Measurements from ENCODE around the gene ZBTB45. TPM values are rescaled to one million over a fixed set of nuclear protein-coding genes. Genes with fewer than 3 reads are reported as not detected.
"Not testable (repeated sequence)": the region's sequence is repeated elsewhere in the genome, so short reads cannot be mapped to it uniquely, and the experiment has no call there.

Gene ZBTB45
- total RNA-seq, 1 donor from 2014 or later = 3.5 TPM

DNA sequence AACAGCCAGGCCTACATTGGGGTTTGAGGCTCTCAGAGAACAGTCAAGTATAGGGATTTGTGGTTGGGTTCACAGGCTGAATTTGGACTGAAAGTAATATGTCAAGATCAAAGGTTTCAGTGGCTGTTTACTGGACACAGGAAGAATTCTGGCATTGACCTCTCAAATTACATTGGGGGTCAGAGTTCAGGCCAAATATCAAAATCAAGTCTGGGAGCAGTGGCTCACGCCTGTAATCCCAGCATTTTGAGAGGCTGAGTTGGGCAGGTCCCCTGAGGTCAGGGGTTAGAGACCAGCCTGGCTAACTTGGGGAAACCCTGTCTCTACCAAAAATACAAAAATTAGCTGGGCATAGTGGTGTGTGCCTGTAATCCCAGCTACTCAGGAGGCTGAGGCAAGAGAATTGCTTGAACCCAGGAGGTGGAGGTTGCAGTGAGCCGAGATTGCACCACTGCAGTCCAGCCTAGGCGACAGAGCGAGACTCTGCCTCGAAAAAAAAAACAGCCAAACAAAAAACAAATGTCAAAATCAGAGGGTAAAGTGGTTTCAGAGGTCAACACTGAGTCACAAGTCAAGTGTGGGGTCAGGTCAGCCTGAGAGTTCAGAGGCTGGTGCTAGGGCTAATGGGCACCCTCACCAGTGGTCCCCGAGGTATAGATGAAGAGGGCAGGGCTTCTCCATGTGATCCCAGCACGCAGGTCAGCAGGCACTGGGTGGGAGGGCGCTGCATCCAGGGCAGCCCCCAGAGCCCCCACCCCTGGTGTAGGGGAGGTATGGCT is 9.3 kb downstream of the ZBTB45 start:
- DNase-seq (ENCODE audit: low read depth in 2 of 2) = no peak

DNA sequence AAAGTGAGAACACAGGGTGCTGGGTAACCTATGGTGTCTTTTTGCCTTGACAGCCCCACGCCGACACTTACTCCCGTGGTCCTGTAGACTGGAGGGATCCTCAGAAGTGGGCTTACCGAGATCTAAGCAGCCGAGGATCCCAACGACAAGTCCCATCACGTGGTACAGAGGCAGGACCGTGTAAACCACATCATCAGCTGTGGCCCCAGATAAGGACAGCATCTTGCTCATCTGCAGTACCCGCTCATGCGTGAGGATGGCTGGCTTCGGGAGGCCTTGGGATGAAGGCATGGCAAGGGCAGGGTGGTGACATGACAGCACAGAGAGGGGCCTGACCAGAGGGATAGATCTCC is 9.9 kb downstream of the ZBTB45 start:
- DNase-seq (ENCODE audit: low read depth in 2 of 2) = no peak

DNA sequence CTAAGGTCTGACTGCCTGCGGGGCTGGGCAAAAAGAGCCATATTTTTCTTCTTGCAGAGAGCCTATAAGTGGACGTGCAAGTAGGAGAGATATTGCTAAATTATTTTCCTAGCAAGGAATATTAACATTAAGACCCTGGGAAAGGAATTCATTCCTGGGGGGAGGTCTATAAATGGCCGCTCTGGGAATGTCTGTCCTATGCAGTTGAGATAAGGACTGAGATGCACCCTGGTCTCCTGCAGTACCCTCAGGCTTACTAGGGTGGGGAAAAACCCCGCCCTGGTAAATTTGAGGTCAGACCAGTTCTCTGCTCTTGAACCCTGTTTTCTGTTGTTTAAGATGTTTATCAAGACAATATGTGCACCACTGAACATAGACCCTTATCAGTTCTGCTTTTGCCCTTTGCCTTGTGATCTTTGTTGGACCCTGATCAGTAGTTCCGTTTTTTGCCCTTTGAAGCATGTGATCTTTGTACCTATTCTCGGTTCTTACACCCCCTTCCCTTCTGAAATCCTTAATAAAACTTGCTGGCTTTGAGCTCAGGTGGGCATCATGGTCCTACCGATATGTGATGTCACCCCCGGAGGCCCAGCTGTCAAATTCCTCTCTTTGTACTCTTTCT is 11.9 kb downstream of the ZBTB45 start:
- DNase-seq (ENCODE audit: low read depth in 2 of 2) = not testable (repeated sequence)

- DNase-seq (ENCODE audit: low read depth in 2 of 2) = peak in 1 of 2 donors; percentile 0
Measured at GRCh38 chr19:58500242-58500641, 19.4 kb downstream of the ZBTB45 start.

- DNase-seq (ENCODE audit: low read depth in 2 of 2) = peak; percentile 96 to 97
Measured at GRCh38 chr19:58499021-58499927, 20.3 kb downstream of the ZBTB45 start.

DNA sequence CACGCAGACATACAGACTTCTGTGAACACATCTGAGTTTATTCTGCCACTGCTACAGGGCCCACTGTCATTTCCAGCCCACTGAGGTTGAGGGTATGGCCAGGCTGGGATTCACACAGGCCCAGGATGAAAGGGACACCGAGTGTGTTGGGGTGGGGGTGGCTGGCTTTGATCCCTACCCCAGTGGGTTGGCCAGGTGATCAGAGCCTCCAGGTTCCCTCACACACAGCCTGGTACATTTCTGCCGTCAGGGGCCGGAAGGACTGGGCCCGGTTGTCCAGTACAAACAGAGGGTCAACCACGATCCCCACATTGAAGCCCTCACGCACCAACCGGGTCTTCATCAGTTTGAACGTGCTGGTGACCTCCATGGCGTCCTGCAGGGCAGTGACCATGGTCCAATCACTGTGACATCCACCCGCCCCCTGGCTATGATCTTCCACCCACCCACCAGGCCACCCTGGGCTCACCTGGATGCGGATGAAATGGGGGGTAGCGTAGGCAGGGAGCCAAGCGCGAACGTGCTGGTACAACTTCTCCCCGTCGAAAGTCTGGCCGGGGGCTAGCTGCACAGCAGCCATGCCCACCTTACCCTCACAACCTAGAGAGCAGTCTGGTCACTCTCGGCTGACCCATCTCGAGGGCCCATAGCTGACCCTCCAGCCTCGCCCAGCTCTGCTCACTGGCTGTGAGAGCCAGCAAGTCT is 21.1 kb downstream of the ZBTB45 start:
- DNase-seq (ENCODE audit: low read depth in 2 of 2) = peak in 1 of 2 donors; percentile 0

DNA sequence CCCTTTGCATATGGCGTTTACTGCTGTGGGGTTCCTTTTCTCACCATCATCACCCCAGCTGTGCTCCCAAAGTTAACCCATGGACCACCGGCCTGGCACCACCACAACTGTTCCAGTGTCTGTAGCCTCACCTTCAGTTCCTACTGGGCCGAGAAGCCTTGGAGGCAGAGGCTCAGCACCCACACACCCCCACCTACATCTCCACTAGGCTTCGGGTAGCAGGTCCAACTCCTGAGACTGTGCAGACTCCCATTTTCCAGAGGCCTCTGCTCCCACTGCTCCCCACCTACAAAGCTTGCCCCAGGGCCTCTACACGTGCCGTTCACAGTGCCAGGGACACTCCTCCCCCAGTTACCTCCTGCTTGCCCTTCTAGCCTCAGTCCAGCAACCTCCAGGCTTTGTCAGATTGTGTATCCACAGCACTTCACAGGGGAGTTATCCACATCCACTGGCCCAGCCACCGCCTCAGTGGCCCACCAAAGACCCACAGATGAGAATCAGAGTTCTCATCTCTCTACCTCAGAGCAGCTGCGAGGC is 21.9 kb downstream of the ZBTB45 start:
- DNase-seq (ENCODE audit: low read depth in 2 of 2) = peak in 1 of 2 donors; percentile 0

GRCh38 chr19:58492265-58492664 is 27.3 kb downstream of the ZBTB45 start:
- DNase-seq (ENCODE audit: low read depth in 2 of 2) = no peak

GRCh38 chr19:58491393-58491792 is 28.2 kb downstream of the ZBTB45 start:
- DNase-seq (ENCODE audit: low read depth in 2 of 2) = no peak

DNA sequence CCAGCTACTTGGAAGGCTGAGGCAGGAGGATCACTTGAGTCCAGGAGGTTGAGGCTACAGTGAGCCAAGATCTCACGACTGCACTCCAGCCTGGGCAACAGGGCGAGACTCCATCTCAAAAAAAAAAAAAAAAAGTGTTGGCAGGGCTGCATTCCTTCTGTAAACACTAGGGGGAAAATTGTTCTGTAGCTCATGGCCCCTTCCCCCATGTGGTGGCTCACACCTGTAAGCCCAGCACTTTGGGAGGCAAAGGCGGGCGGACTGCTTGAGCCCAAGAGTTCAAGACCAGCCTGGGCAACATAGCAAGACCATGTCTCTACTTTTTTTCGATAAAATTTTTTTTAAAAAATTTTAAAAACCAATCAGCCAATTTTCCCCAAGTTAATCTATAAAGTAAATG is 35.3 kb downstream of the ZBTB45 start:
- DNase-seq (ENCODE audit: low read depth in 2 of 2) = not testable (repeated sequence)

- no peak for DNase-seq (ENCODE audit: low read depth in 2 of 2)
Measured at GRCh38 chr19:58483776-58484175, 35.8 kb downstream of the ZBTB45 start.

DNA sequence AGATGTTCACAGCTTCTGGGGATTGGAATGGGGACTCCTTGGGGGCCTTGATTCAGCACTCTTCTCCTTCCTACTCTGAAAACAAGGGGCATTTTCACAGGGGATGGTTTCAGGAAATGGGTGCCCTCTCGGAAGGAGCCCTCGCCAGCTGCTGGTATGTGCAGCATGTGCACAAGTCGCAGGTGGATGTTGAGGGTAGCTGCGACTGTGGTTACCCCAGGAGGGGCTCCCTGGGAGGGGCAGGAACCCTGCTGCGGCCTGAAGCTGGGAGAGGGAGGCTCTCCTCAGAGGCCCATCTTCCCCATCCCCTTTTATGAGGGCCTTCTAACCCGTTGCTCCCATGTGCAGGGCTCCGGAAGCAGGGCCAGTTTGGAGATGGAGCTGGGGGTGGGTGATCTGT is 37.2 kb downstream of the ZBTB45 start:
- no peak for DNase-seq (ENCODE audit: low read depth in 2 of 2)

GRCh38 chr19:58480831-58481230 is 38.8 kb downstream of the ZBTB45 start:
- no peak for DNase-seq (ENCODE audit: low read depth in 2 of 2)

- DNase-seq (ENCODE audit: low read depth in 2 of 2) = no peak
Measured at GRCh38 chr19:58480481-58480830, 39.2 kb downstream of the ZBTB45 start.

- no peak for DNase-seq (ENCODE audit: low read depth in 2 of 2)
Measured at GRCh38 chr19:58479736-58480480, 39.7 kb downstream of the ZBTB45 start.

DNA sequence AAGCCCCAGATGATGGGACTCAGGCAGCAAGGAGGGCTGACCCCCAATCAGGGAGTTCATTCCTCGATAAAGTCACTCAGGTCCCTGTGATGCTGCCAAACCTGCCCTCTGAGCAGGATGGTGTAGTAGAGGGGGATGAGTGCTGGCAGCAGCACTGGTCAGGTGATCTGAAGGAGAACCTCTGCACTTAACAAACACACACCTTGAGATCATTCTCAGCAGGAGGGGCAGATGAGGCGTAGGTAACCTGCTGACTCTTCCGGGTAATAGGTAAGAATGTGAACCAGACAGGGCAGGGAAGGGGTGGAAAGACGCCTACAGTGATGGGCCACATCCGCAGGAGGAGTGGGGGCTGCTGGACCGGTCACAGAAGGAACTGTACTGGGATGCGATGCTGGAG is 40.3 kb downstream of the ZBTB45 start:
- no peak for DNase-seq (ENCODE audit: low read depth in 2 of 2)

DNA sequence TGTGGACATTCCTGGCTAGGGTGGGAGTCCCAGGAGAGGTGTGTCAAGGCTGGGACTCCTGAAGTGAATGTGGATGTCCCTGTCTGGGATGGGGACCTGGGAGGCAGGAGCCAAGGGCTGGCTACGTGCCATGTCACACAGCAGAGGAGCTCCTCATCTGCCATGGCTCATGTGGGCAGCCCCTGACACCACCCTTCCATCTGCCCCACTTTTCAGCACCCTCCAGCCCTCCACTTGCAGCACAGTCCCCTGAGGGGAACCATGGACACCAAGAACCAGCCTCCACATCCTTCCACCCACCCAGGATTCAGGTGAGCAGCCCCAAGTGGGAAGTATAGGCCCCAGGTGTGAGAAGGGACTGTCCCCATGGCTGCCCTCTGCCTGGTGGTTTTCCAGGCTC is 41.7 kb downstream of the ZBTB45 start:
- DNase-seq (ENCODE audit: low read depth in 2 of 2) = no peak

GRCh38 chr19:58477130-58477529 is 42.5 kb downstream of the ZBTB45 start:
- no peak for DNase-seq (ENCODE audit: low read depth in 2 of 2)

- no peak for DNase-seq (ENCODE audit: low read depth in 2 of 2)
Measured at GRCh38 chr19:58476498-58477015, 43.1 kb downstream of the ZBTB45 start.

- peak; percentile 90 to 95 for DNase-seq (ENCODE audit: low read depth in 2 of 2)
Measured at GRCh38 chr19:58475714-58476497, 43.7 kb downstream of the ZBTB45 start, which contains the start of gene ZNF446. Gene ZNF446 (plus strand): TSS chr19:58476352. CDS start chr19:58477219, 867 bp downstream.
